ENCODE data around the gene RIPOR1.
A peak's percentile ranks its signal among the peaks of the same experiment; 100 is the strongest.

Gene RIPOR1

DNA sequence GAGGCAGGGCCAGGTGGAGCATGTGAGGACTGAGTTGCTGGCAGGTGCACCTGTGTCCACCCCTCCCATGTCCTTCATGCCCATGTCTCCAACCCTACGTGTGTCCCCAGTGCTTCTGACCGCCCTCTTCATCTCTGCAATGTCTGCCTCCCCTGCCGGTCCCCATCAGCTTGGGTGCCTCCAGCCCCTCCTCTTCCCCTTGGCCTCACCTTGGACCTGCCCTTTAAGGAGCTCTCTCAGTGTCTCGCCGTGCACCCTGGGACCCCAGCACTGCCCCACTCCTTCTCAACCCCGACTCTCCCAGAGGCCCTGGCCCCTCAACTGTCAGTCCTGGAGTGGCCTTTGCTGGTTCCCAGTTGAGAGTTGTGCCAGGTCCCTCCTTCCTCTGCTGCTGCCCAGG is 15.0 kb downstream of the RIPOR1 start:
- Histone ChIP-seq H3K27me3 (no peaks in the 10 kb centered on the region), H4K20me1 (peaks cover 38% of the 10 kb centered on the region), H3K9me3 (no peaks in the 10 kb centered on the region), H3K4me1 (peaks cover 96% of the 10 kb centered on the region), H3K4me3 (no peak overlapping the region; the same call in 1 of the 2 replicates), H3K9ac (peak overlapping the region; percentile 91), H3K36me3 (peaks cover 61% of the 10 kb centered on the region), H3K4me2 (peak overlapping the region; percentile 96), H3K27ac (peak overlapping the region; percentile 100)
- TF ChIP-seq Cebpa-rat (IDR thresholded peaks at IDR 0.05): no peak

DNA sequence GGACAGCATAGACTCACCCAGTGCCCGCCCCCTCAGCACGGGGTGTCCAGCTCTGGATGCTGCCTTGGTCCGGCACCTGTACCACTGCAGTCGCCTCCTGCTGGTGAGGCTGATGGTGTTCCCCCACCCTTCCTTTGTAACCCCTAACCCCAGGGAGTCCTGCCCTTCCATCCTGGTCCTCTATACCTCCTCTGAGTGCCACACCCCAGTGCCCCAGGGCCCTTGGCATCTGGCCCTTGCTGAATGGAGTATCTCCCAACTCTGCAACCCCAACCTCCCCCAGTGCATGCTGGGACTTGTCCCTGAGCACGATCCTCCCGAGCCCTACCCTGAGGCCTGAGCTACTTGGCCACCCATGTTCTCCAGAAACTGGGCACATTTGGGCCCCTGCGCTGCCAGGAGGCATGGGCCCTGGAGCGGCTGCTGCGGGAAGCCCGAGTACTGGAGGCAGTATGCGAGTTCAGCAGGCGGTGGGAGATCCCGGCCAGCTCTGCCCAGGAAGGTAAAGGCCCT is 15.8 kb downstream of the RIPOR1 start:
- no peak for TF ChIP-seq Cebpa-rat (IDR thresholded peaks at IDR 0.05)
- peaks cover 58% of the 10 kb centered on the region for H3K36me3 ChIP-seq
- peak overlapping the region; percentile 57 for H3K4me3 ChIP-seq
- H3K4me1 ChIP-seq: peaks cover 96% of the 10 kb centered on the region
- H3K9ac ChIP-seq: peak overlapping the region; percentile 91
- H3K9me3 ChIP-seq: no peaks in the 10 kb centered on the region
- H3K27me3 ChIP-seq: no peaks in the 10 kb centered on the region
- peak overlapping the region; percentile 100 for H3K27ac ChIP-seq
- H3K4me2 ChIP-seq: peak overlapping the region; percentile 96
- peaks cover 30% of the 10 kb centered on the region for H4K20me1 ChIP-seq

- Histone ChIP-seq H4K20me1 (peaks cover 23% of the 10 kb centered on the region), H3K4me3 (peak overlapping the region; percentile 57), H3K9ac (peak overlapping the region; percentile 91), H3K27me3 (no peaks in the 10 kb centered on the region), H3K36me3 (peaks cover 51% of the 10 kb centered on the region), H3K4me1 (peaks cover 98% of the 10 kb centered on the region), H3K9me3 (no peaks in the 10 kb centered on the region), H3K27ac (peak overlapping the region; percentile 100), H3K4me2 (peak overlapping the region; percentile 96)
- TF ChIP-seq Cebpa-rat (IDR thresholded peaks at IDR 0.05): no peak
Measured at GRCh38 chr16:67544844-67545664, 16.4 kb downstream of the RIPOR1 start.

GRCh38 chr16:67545665-67546024 is 17.0 kb downstream of the RIPOR1 start:
- H3K9ac ChIP-seq: peak overlapping the region; percentile 91
- peaks cover 98% of the 10 kb centered on the region for H3K4me1 ChIP-seq
- no peaks in the 10 kb centered on the region for H3K9me3 ChIP-seq
- H3K4me2 ChIP-seq: peak overlapping the region; percentile 96
- peak overlapping the region; percentile 100 for H3K27ac ChIP-seq
- H4K20me1 ChIP-seq: peaks cover 17% of the 10 kb centered on the region
- H3K36me3 ChIP-seq: peaks cover 45% of the 10 kb centered on the region
- no peak for TF ChIP-seq Cebpa-rat (IDR thresholded peaks at IDR 0.05)
- no peaks in the 10 kb centered on the region for H3K27me3 ChIP-seq
- peak overlapping the region; percentile 57 for H3K4me3 ChIP-seq

GRCh38 chr16:67546091-67546501 is 17.5 kb downstream of the RIPOR1 start:
- Histone ChIP-seq H3K9ac (peak overlapping the region; percentile 91), H3K36me3 (peaks cover 45% of the 10 kb centered on the region), H3K9me3 (no peaks in the 10 kb centered on the region), H4K20me1 (peaks cover 13% of the 10 kb centered on the region), H3K4me2 (peak overlapping the region; percentile 96), H3K27ac (peak overlapping the region; percentile 100), H3K4me1 (peaks cover 98% of the 10 kb centered on the region), H3K4me3 (peak overlapping the region; percentile 57), H3K27me3 (no peaks in the 10 kb centered on the region)
- TF ChIP-seq Cebpa-rat (IDR thresholded peaks at IDR 0.05): no peak

- peaks cover 5% of the 10 kb centered on the region for H4K20me1 ChIP-seq
- peak overlapping the region; percentile 91 for H3K9ac ChIP-seq
- H3K4me3 ChIP-seq: peak overlapping the region; percentile 57
- no peaks in the 10 kb centered on the region for H3K9me3 ChIP-seq
- no peaks in the 10 kb centered on the region for H3K27me3 ChIP-seq
- peak overlapping the region; percentile 100 for H3K27ac ChIP-seq
- TF ChIP-seq Cebpa-rat (IDR thresholded peaks at IDR 0.05): no peak
- H3K4me1 ChIP-seq: peaks cover 98% of the 10 kb centered on the region
- H3K36me3 ChIP-seq: peaks cover 43% of the 10 kb centered on the region
- H3K4me2 ChIP-seq: peak overlapping the region; percentile 96
Measured at GRCh38 chr16:67546761-67547422, 18.3 kb downstream of the RIPOR1 start.

GRCh38 chr16:67547423-67548264 is 19.0 kb downstream of the RIPOR1 start:
- Histone ChIP-seq H4K20me1 (no peaks in the 10 kb centered on the region), H3K36me3 (peaks cover 38% of the 10 kb centered on the region), H3K27ac (peak overlapping the region; percentile 100), H3K4me2 (peak overlapping the region; percentile 96), H3K9me3 (no peaks in the 10 kb centered on the region), H3K9ac (peak overlapping the region; percentile 91), H3K4me3 (peak overlapping the region; percentile 57), H3K4me1 (peaks cover 100% of the 10 kb centered on the region), H3K27me3 (no peaks in the 10 kb centered on the region)
- no peak for TF ChIP-seq Cebpa-rat (IDR thresholded peaks at IDR 0.05)

DNA sequence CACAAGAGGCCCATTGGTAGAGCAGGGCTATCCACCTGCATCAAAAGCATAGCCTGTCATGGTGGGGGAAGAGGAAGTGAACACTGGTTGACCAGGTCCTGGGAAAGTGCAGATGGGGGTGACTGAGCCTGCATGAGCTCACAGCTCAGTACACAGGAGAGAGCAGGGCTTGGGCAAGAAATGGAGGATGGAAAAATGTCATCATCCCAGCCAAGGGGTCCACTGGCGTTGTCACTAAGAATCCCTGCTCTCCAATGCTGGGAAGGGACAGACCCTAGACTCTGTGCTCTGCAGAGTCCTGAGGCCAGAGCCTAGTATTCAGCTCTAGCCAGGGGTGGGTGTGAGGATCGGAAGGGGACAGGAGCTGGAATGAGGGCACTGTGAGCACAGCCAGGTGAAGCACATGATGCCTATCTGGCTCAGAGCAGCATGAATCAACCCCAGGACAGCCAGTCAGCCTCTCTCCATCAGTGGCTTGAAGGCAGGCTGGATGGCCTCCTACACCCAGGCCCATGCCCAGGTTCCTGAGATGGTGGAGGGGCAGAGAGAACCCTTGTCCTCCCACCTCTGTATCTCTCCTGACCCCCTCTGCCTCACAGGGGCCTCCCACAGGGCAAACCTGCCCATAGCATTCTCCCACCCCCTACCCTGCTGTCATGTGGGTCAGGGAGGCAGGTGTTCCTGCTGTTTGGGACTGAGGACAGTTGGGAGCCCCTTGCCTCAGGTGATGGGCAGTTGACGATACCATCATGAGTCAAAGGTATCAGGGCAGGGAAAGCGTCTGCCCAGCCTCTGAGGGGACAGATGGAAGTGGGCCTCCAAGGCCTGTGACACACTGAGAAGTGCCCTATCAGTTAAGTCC is 19.9 kb downstream of the RIPOR1 start:
- H3K27me3 ChIP-seq: no peaks in the 10 kb centered on the region
- no peaks in the 10 kb centered on the region for H3K9me3 ChIP-seq
- peak overlapping the region; percentile 91 for H3K9ac ChIP-seq
- peak overlapping the region; percentile 57 for H3K4me3 ChIP-seq
- H3K27ac ChIP-seq: peak overlapping the region; percentile 100
- peaks cover 29% of the 10 kb centered on the region for H3K36me3 ChIP-seq
- no peaks in the 10 kb centered on the region for H4K20me1 ChIP-seq
- peaks cover 100% of the 10 kb centered on the region for H3K4me1 ChIP-seq
- no peak for TF ChIP-seq Cebpa-rat (IDR thresholded peaks at IDR 0.05)
- H3K4me2 ChIP-seq: peak overlapping the region; percentile 96

Measured in BLaER1 (cell line).